RPMI7951 (cell line): ENCODE data around the gene SEPTIN6. TPM values are rescaled to one million over a fixed set of nuclear protein-coding genes. Genes with fewer than 3 reads are reported as not detected.

ENCODE experiments used
- DNase-seq: peaks from one replicate; pipeline ENCODE4 v3.0.0-alpha.2; 2012; ENCODE audit warnings: low read depth
- total RNA-seq: library from RNA; depleted of rRNA; stranded (reverse); fragments of >200 nt; shearing (Covaris generic); gene quantifications from 2 replicates; pipeline ENCODE4 v1.2.3, GENCODE V29; 2014; rRNA removed

Gene SEPTIN6
- total RNA-seq, 1 experiment from 2014 or later = 10.3 TPM

DNA sequence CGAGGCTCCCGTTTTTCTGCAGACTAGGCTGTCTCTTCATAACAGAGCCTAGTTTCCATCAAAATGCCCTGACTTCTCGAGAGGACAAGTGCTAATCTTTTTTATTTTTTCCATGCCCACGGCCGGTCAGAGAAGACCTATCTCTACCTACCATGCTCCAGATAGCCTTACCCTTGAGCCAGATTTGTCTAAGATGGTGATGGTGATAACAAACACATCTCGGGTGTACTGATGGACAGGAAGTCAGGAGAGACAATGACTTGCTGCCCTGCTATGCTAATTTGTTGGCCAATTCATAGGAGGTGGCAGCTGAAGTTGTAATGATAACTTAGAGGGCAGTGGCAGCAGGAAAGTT lies 44.6 kb downstream of the SEPTIN6 start:
- DNase-seq = no peak

DNA sequence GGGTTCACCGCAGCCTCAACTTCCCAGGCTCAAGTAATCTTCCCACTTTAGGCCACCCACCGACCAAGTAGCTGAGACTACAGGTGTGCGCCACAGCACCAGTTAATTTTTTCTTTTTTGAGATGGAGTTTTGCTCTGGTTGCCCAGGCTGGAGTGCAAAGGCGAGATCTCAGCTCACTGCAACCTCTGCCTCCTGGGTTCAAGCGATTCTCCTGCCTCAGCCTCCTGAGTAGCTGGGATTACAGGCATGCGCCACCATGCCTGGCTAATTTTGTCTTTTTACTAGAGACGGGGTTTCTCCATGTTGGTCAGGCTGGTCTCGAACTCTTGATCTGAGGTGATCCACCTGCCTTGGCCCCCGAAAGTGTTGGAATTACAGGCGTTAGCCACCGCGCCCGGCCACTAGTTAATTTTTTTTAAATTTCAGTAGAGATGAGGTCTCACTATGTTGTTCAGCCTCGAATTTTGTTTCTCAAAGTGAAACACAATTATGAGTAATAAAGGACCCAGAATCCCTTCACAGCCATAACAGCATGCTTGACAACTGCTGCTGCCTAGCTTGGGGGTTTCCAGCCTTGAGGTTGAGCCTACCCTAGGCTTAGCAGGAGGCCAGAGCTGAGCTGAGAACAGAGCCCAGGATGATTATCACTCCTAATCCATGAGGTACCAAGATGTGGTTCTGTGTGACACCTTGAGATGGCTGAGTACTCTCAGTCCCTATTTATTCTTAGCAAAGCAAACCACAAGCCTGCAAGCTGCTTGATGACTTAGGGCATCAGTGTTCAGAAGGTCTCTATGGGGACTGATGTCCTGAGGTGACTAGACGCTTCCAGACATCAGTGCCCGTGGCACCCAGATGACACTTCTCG lies 45.2 kb downstream of the SEPTIN6 start:
- no peak for DNase-seq

DNA sequence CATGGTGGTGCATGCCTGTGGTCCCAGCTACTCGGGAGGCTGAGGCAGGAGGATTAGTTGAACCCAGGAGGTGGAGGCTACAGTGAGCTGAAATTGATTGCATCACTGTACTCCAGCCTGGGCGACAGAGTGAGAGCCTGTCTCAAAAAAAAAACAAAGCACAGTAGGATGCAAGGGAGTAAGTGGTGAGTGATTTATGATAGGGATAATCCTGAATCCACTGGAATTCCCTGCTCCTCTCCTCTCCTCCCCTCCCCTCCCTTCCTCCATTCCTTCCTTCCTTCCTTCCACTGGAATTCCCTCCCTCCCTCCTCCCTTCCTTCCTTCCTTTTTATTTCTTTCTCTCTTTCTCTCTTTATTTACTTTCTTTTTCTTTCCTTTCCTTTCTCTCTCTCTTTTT lies 45.9 kb downstream of the SEPTIN6 start:
- no peak for DNase-seq

DNA sequence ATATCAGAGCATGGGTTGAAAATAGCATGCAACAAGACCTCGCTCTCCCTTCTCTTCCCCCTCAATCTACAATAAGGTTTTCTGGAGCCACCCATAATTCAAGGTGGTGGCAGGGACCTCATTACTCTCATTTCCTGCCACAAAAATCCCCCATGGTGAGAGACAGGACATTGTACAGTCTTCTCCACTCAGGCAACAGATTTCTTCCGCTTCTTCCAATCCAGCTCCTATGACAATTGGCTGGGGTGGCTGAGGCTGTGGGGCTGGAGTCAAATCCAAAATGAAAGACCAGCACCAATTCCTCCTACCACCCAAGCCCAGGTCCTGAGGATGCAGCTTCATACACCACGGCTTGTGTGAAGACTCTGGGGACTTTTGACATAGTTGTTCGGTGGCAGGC lies 46.5 kb downstream of the SEPTIN6 start:
- DNase-seq = no peak

DNA sequence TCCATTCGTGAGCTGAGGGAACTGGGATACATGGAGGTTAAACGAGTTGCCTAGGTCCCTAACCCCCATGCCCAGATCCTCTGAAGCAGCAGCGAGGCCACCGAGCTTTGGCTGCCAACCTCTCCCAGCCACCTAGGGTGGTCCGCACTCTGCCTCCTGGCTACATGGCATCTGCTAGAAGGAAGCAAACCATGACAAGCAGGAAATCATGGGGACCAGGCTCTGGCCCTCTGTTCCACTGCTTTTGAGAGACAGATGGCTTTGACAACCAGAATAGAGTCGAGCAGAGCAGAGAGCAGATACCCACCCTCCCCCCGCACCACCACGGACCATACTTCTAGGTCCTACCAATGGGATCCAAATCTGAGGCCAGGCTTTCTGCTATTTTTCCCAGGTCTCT lies 49.3 kb downstream of the SEPTIN6 start:
- no peak for DNase-seq

Other genes starting within 250 kb of the SEPTIN6 start
- 289 and 310 TPM in 2 replicates for gene SLC25A5, start 224.7 kb downstream of the SEPTIN6 start, total RNA-seq
- gene STEEP1, start 127.8 kb downstream of the SEPTIN6 start, total RNA-seq = 21.3 and 27.8 TPM in 2 replicates
- gene UBE2A, start 118.6 kb downstream of the SEPTIN6 start, total RNA-seq = 34.5 and 38.7 TPM in 2 replicates
- 3.9 and 4.4 TPM in 2 replicates for gene NKRF, start 86.7 kb downstream of the SEPTIN6 start, total RNA-seq
- gene SOWAHD, start 65.4 kb upstream of the SEPTIN6 start, total RNA-seq = 0.10 TPM in 1 of 2 replicates, not detected in the other
- gene RPL39, start 98.5 kb upstream of the SEPTIN6 start, total RNA-seq = 2,449 and 3,058 TPM in 2 replicates
- gene UPF3B, start 159.8 kb upstream of the SEPTIN6 start, total RNA-seq = 2.6 and 3.8 TPM in 2 replicates
- gene RNF113A, start 178.6 kb upstream of the SEPTIN6 start, total RNA-seq = 13.5 and 16.2 TPM in 2 replicates
- gene NDUFA1, start 178.7 kb upstream of the SEPTIN6 start, total RNA-seq = 71.4 and 78.7 TPM in 2 replicates
- not detected in 2 replicates for gene AKAP14, start 202.7 kb upstream of the SEPTIN6 start, total RNA-seq